ENCODE results near the gene CCNY. TPM values are rescaled to one million over a fixed set of nuclear protein-coding genes. Genes with fewer than 3 reads are reported as not detected.

CCNY gene
- total RNA-seq, 3 donors from 2014 or later, result 28.7 to 41.0 (median 36.1) TPM

GRCh38 chr10:35420044-35420443, 83.7 kb downstream of the CCNY start:
- H3K27ac ChIP-seq, result peak overlapping the region in 1 of 2 donors; percentile 77
- H3K36me3 ChIP-seq, result no peaks in the 10 kb centered on the region
- no peak for DNase-seq (ENCODE audit: low spot score in 2 of 2)
- no peak overlapping the region for H3K4me3 ChIP-seq
- H3K4me1 ChIP-seq, result peaks cover 0 to 8% of the 10 kb centered on the region in 2 donors
- H3K9me3 ChIP-seq, result no peaks in the 10 kb centered on the region
- intact Hi-C loops (cut with DNase I; ENCODE audit: low total_unique reads), result no loop called here
- H3K27me3 ChIP-seq, result no peaks in the 10 kb centered on the region
- TF ChIP-seq POLR2A (IDR thresholded peaks at IDR 0.05), result no peak
- no peak for TF ChIP-seq CTCF (IDR thresholded peaks at IDR 0.05)
- no peak for TF ChIP-seq POLR2AphosphoS5 (IDR thresholded peaks at IDR 0.05)

DNA sequence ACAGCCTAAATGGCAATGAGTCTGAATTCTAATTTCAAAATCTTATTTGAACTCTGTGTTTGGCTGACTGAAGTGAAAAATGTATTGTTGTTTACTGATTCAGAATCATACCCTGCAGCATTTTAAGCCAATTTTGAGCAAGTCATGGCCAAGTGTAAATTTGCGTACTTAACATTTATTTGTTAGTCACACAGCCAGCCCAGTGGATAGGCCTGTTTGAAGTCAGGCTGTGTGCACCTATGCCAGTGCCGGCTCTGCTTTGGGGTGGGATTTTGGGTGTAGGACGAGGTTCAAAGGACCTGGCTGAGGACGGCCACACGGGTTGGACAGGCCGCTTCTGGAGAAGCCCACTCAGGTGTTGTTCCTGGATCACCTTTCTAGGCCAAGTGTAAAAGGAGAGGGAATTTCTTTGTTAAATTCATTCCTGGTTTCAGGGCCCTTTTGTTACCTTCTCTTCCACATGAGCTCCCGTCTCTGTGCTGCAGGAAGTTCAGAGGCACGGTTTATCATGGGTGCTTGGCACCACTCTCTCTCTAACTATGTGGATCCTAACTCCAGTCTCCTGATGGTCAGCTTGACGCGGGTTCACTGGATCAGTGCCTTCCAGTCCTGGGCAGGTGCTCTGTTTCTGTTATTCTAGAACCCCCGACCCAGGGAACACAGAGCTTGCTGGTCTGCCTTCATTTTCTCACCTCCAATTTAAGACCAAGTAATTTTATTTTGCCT, 84.7 kb downstream of the CCNY start:
- DNase-seq (ENCODE audit: low spot score in 2 of 2), result no peak
- H3K4me1 ChIP-seq, result peaks cover 0 to 8% of the 10 kb centered on the region in 2 donors
- no peaks in the 10 kb centered on the region for H3K36me3 ChIP-seq
- peak overlapping the region; percentile 73 to 77 for H3K27ac ChIP-seq
- H3K4me3 ChIP-seq, result no peak overlapping the region
- no peaks in the 10 kb centered on the region for H3K9me3 ChIP-seq
- no peaks in the 10 kb centered on the region for H3K27me3 ChIP-seq
- no peak for TF ChIP-seq CTCF (IDR thresholded peaks at IDR 0.05)
- TF ChIP-seq POLR2AphosphoS5 (IDR thresholded peaks at IDR 0.05), result no peak
- TF ChIP-seq POLR2A (IDR thresholded peaks at IDR 0.05), result no peak
- intact Hi-C loops (cut with DNase I; ENCODE audit: low total_unique reads), result no loop called here

DNA sequence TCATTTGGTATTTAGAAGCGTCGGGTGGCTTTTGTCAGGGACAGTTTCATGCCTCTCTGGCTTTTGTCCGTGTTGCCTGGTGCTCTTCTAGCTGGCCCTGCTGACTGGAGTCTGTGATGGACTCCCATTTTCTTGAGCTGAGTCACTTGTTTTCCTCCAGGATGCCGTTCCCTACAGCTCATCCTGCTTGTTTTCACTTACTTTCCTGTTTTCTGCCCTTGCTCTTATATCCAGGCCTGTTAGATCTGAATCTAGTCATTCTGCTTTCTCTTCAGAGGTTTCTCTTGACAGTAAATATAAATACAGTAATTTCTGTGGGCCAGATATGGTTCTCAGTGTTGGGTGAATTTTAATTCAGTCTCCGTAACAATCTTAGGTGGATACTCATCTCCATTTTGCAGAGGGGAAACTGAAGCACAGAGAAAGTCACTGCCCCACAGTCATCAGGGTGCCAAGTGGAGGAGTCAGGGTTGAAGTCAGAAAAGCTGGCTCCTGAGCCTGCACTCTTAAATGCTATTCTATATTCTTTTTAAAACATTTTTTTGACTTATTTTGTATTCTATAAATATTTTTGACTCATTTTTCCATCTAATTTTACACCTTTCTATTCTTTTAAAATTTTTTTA, 85.4 kb downstream of the CCNY start:
- Histone ChIP-seq H3K27ac (peak overlapping the region; percentile 73 to 77), H3K4me3 (no peak overlapping the region), H3K36me3 (no peaks in the 10 kb centered on the region), H3K9me3 (no peaks in the 10 kb centered on the region), H3K27me3 (no peaks in the 10 kb centered on the region), H3K4me1 (peaks cover 0 to 8% of the 10 kb centered on the region in 2 donors)
- no peak for DNase-seq (ENCODE audit: low spot score in 2 of 2)
- TF ChIP-seq CTCF (IDR thresholded peaks at IDR 0.05) (no peak), POLR2AphosphoS5 (IDR thresholded peaks at IDR 0.05) (peak in 1 of 3 donors; percentile 15)
- intact Hi-C loops (cut with DNase I; ENCODE audit: low total_unique reads), result no loop called here

DNA sequence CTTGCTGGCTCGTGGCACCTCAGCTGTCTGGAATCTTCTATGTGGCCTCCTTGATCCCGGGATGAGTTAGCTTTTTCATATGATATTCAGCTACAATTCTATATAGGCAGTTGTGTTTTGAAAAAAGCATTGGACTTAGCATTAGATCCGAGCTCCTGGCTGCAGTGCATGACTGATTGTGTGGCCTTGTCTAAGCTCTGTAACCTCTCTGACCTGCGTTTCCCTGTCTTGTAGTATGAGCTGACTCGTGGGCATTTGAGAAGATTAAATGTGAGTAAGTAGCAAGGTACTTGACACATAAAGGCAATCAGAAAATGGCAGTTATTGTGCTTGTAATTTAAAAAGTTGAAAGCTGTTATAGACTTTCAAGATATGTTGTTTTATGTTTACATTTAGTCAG, 85.9 kb downstream of the CCNY start:
- Histone ChIP-seq H3K4me1 (peaks cover 0 to 8% of the 10 kb centered on the region in 2 donors), H3K9me3 (no peaks in the 10 kb centered on the region), H3K36me3 (no peaks in the 10 kb centered on the region), H3K27me3 (no peaks in the 10 kb centered on the region), H3K4me3 (no peak overlapping the region), H3K27ac (peak overlapping the region; percentile 62 to 73)
- TF ChIP-seq POLR2AphosphoS5 (IDR thresholded peaks at IDR 0.05), result no peak
- TF ChIP-seq CTCF (IDR thresholded peaks at IDR 0.05), result no peak
- DNase-seq (ENCODE audit: low spot score in 2 of 2), result no peak
- intact Hi-C loops (cut with DNase I; ENCODE audit: low total_unique reads), result no loop called here
